Fibroblast of the aortic adventitia (primary cell): ENCODE data around the gene HOXD13. TPM values are rescaled to one million over a fixed set of nuclear protein-coding genes. Genes with fewer than 3 reads are reported as not detected.

Experiments
- DNase-seq: peaks from one replicate; pipeline ENCODE4 v3.0.0-alpha.2; 2010; ENCODE audit warnings: low read depth
- H3K4me3 ChIP-seq: 2 replicates; pipeline ENCODE4 v1.5.1; 2011; ENCODE audit warnings: low read depth, mild to moderate bottlenecking, control low read depth, low read length, moderate library complexity
- total RNA-seq: library from RNA; depleted of rRNA; stranded (reverse); fragments of >200 nt; gene quantifications from 2 replicates; pipeline ENCODE4 v1.2.3, GENCODE V29; 2012; ENCODE audit warnings: low replicate concordance
- TF ChIP-seq, protein P1 (sequence below): IDR thresholded peaks from 2 replicates; pipeline ENCODE4 v1.5.1; 2011; ENCODE audit warnings: mild to moderate bottlenecking, low read length, control low read depth, inconsistent platforms; ENCODE audit not compliant: insufficient read depth

Gene HOXD13
- total RNA-seq, 1 donor, result not detected

DNA sequence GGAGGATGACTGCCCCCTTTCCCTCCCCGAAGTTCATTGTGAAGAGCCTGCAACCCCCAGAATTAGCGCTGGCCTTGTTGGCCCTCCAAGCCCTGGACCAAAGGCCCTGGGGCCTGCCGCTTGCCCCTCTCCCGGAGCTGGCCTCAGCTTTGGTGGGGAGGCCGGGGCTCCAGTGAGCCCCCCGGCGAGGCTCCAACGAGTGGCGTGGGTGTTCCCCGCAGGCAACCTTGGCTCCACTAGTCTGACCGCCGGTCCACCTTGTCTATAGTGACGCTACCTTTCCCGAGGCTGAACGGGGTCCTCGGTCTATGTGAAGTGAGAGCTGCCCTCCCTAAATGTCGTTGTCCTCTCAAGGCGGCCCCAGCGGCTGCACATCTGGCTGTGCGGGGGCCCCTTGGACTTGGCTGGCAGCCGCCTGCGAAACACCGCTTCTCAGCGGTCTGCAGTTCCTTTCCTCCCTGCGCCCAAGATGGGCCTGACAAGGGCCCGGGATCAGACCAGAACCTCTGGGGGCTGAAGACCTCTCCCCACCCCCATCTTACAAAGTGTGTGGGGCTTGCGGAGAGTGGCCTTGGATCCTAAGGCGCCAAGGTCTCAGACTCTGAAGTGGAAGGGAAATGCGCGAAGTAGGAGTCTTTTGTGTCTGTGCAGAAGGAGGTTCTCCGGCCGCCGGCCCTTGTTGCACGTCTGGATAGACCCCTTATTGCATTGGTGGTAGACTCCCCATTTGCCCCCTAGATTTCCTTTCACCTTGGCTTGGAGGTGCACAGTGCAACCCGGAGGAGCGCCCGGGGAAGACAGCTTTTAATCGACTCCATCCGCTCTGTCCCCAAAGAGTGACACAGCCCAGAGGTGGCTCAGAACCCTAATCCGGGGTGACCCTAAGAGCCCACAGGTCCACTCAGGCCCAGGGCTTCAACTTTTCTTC, 20.1 kb downstream of the HOXD13 start:
- DNase-seq, result no peak
- TF ChIP-seq, protein P1, sequence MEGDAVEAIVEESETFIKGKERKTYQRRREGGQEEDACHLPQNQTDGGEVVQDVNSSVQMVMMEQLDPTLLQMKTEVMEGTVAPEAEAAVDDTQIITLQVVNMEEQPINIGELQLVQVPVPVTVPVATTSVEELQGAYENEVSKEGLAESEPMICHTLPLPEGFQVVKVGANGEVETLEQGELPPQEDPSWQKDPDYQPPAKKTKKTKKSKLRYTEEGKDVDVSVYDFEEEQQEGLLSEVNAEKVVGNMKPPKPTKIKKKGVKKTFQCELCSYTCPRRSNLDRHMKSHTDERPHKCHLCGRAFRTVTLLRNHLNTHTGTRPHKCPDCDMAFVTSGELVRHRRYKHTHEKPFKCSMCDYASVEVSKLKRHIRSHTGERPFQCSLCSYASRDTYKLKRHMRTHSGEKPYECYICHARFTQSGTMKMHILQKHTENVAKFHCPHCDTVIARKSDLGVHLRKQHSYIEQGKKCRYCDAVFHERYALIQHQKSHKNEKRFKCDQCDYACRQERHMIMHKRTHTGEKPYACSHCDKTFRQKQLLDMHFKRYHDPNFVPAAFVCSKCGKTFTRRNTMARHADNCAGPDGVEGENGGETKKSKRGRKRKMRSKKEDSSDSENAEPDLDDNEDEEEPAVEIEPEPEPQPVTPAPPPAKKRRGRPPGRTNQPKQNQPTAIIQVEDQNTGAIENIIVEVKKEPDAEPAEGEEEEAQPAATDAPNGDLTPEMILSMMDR, result no peak
- H3K4me3 ChIP-seq, result no peak overlapping the region

DNA sequence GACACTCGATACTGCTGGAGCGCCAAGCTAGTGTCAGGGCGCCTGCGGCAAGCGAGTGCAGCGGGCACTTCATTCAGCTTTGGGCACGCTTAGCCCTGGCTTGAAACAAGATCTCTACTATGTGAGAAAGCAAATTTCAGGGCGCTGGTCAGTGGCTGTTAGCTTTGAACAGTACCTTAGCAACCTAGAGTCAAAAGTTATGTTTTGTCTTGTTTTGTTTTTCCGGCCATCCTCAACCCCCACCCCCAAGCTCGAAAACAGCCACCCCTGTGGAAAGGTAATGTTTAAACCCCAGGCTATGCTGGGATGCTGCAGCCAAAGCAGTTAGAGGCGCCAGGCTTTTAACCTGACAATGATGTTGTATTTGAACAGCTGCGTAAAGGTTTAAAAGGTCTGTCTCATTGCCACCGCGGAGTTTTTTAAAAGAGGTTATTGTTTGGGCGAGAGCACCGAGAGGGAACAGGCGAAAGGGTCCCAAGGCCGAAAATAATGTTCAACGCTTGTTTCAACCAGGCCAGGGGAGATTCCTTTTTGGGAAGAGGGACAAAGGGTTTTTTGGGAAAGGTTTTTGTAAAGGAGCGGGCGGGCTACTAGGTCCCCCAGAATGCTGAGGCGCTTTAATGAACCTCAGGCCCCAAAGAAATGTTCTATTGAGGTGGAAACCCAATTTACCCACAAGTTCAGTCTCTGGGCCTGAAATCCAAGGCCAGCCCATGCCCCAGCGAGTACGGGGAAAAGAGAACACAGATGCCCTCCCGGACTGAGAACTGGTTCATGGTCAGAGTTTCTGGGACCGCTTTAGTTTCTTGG, 21.8 kb downstream of the HOXD13 start:
- DNase-seq, result no peak
- no peak overlapping the region for H3K4me3 ChIP-seq
- TF ChIP-seq, protein P1, result no peak

DNA sequence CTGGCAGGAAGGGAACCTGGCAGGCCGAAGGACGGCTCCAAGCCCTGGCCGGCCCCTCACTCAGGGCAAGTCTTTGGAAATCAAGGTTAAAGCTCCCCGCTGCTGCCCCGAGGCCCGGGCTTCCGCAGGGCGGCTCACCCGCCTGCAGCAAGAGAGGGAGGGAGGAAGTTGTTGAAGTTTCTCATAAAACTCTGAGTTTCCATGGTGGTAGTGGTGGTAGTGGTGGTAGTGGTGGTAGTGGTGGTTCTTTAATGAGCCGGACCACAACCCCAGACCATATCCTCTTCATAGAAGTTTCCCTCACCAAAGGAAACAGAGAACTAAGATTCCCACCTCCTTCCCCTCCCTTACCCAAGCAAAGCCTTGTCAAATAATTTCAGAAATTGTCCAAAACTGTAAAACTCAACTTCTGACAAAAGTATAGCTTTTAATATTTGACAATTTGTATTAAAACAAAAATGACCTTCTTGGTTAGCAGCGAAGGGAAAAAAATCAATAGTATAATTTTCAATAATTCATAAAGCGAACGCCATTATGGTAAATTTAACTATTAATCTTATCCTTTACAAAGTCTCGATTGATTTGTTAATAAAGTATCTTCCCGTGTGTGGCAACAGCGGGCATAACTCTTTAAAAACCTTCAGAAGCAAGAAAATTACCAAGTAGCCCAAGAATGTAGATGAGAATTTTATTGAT, 22.6 kb downstream of the HOXD13 start:
- no peak for DNase-seq
- TF ChIP-seq, protein P1, result no peak
- H3K4me3 ChIP-seq, result no peak overlapping the region

DNA sequence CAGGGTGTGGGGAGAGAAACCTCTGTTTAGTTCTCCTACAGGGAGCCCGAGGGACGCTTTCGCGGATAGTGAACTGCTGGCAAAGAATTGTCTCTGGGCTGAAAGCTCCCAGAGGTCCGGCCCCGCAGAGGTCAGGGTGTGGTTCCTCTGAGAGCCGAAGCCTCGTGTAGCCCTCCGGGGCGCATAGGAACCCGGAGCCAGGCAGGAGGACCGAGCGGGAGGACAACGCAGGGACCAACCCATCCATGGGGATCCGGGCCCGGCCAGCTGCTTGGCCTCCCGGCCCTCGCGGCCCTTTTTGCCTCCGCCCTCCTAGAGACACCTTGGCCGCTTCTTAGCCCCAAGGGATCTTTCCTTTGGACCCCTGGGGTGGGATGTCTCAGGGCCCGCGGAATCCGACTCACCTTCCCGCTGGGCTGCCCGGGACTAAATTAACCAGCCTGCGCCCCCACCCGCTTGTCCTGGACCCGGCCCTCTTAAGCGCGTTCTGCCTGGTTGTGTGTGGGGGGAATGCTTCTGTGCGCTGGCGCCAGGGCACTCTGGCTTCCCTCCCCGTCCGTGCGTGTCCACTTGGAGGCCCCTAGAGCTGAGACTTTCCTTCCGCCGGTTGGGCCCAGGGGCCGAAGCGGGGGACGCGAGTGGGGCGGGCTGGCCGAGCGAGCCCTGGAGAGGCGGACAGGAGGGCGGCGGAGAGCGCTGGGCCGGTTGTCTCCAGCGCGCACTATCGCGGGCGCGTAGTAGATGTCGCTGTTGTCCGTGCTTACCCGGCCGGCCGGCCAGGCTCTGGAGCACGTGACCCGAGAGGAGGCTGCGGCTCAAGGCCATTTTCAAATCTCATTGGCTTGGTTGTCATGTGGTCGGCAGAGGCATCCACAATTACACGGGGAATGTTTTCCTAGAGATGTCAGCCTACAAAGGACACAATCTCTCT, 23.6 kb downstream of the HOXD13 start, which contains the start of gene HOXD10:
HOXD10 (plus strand) TSS at position 896 of the 931 bp plus-strand sequence. CDS start 56 bp downstream, outside the sequence.
- H3K4me3 ChIP-seq, result no peak within 1 kb of the TSS
- no peak for DNase-seq
- TF ChIP-seq, protein P1, result no peak

DNA sequence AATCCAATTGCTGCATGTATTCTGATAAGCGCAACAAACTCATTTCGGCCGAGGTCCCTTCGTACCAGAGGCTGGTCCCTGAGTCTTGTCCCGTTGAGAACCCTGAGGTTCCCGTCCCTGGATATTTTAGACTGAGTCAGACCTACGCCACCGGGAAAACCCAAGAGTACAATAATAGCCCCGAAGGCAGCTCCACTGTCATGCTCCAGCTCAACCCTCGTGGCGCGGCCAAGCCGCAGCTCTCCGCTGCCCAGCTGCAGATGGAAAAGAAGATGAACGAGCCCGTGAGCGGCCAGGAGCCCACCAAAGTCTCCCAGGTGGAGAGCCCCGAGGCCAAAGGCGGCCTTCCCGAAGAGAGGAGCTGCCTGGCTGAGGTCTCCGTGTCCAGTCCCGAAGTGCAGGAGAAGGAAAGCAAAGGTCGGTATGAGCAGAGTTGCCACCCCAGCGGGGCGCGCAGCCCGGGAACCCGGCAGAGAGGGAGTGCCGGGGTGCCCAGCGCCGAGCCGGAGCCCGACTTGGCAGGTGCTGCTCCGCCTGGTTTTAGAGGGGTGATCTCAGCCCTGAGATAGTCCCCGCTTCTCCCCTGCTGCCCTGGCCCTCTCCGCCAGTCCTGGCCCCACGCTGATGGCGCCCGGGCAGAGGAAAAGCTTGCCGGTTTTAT, 24.8 kb downstream of the HOXD13 start:
- DNase-seq, result no peak
- TF ChIP-seq, protein P1, result no peak
- H3K4me3 ChIP-seq, result no peak overlapping the region
